ENCODE results near the gene PITPNB. TPM values are rescaled to one million over a fixed set of nuclear protein-coding genes. Genes with fewer than 3 reads are reported as not detected.

Gene PITPNB
- total and polyA plus RNA-seq, 3 donors from 2014 or later = 39.9 to 49.4 (median 41.9) TPM

GRCh38 chr22:27809700-27810608 is 109.1 kb downstream of the PITPNB start:
- TF ChIP-seq CTCF (IDR thresholded peaks at IDR 0.05) = no peak
- TF ChIP-seq POLR2A (IDR thresholded peaks at IDR 0.05) = no peak
- intact Hi-C loops (cut with DNase I; ENCODE audit: low total_unique reads) = loop anchor here (10.0 kb wide), 1 partner anchor 405 kb away; no protein-coding TSS in a partner anchor
- H3K27me3 ChIP-seq = no peaks in the 10 kb centered on the region
- no peak overlapping the region for H3K4me3 ChIP-seq
- H3K9me3 ChIP-seq = no peaks in the 10 kb centered on the region
- H3K4me1 ChIP-seq = peaks cover 7% of the 10 kb centered on the region
- DNase-seq = no peak
- H3K27ac ChIP-seq = peak overlapping the region in 1 of 2 donors; percentile 14
- H3K36me3 ChIP-seq (ENCODE audit: low read depth, missing control alignments) = no peaks in the 10 kb centered on the region
- 65 to 72% methylated on average over 9 to 17 of the region's 17 CpGs for WGBS, 2 donors

GRCh38 chr22:27809226-27809603 is 109.8 kb downstream of the PITPNB start:
- Histone ChIP-seq H3K27ac (no peak overlapping the region), H3K9me3 (no peaks in the 10 kb centered on the region), H3K4me3 (no peak overlapping the region), H3K27me3 (no peaks in the 10 kb centered on the region), H3K4me1 (peaks cover 7% of the 10 kb centered on the region), H3K36me3 (ENCODE audit: low read depth, missing control alignments) (no peaks in the 10 kb centered on the region)
- no peak for DNase-seq
- 49 to 84% methylated on average over 5 of the region's 5 CpGs for WGBS, 2 donors
- no peak for TF ChIP-seq POLR2A (IDR thresholded peaks at IDR 0.05)
- TF ChIP-seq CTCF (IDR thresholded peaks at IDR 0.05) = no peak
- intact Hi-C loops (cut with DNase I; ENCODE audit: low total_unique reads) = loop anchor here (10.0 kb wide), 1 partner anchor 404 kb away; no protein-coding TSS in a partner anchor

GRCh38 chr22:27808451-27809225 is 110.4 kb downstream of the PITPNB start:
- Histone ChIP-seq H3K4me3 (no peak overlapping the region), H3K27ac (peak overlapping the region in 1 of 2 donors; percentile 18), H3K27me3 (no peaks in the 10 kb centered on the region), H3K4me1 (peaks cover 7% of the 10 kb centered on the region), H3K9me3 (no peaks in the 10 kb centered on the region), H3K36me3 (ENCODE audit: low read depth, missing control alignments) (no peaks in the 10 kb centered on the region)
- intact Hi-C loops (cut with DNase I; ENCODE audit: low total_unique reads) = loop anchor here (10.0 kb wide), 1 partner anchor 404 kb away; no protein-coding TSS in a partner anchor
- WGBS, 2 donors = 76 to 85% methylated on average over 18 of the region's 18 CpGs
- TF ChIP-seq CTCF (IDR thresholded peaks at IDR 0.05) (no peak), POLR2A (IDR thresholded peaks at IDR 0.05) (no peak)
- DNase-seq = no peak

- intact Hi-C loops (cut with DNase I; ENCODE audit: low total_unique reads) = loop anchor here (10.0 kb wide), 1 partner anchor 401 kb away; no protein-coding TSS in a partner anchor
- H3K4me3 ChIP-seq = no peak overlapping the region
- peaks cover under 1% of the 10 kb centered on the region for H3K4me1 ChIP-seq
- no peak for TF ChIP-seq POLR2A (IDR thresholded peaks at IDR 0.05)
- no peak for TF ChIP-seq CTCF (IDR thresholded peaks at IDR 0.05)
- H3K27ac ChIP-seq = no peak overlapping the region
- no peaks in the 10 kb centered on the region for H3K27me3 ChIP-seq
- DNase-seq = no peak
- H3K9me3 ChIP-seq = no peaks in the 10 kb centered on the region
- 90% methylated on average over 7 of the region's 7 CpGs for WGBS, 2 donors
- no peaks in the 10 kb centered on the region for H3K36me3 ChIP-seq (ENCODE audit: low read depth, missing control alignments)
Measured at GRCh38 chr22:27805841-27806240, 113.2 kb downstream of the PITPNB start.

Measured in testis (tissue), 3 donors.